NCI-H2196 treated with DMSO at 0.1 percent for 48 hours (cell line): ENCODE data around the gene WWP2.
"Not testable (repeated sequence)": the region's sequence is repeated elsewhere in the genome, so short reads cannot be mapped to it uniquely, and the experiment has no call there.

ENCODE experiments used
- DNase-seq: peaks from one replicate; lab custom pipeline; 2025; ENCODE audit not compliant: unreplicated experiment; lab: John Stamatoyannopoulos, UW

WWP2 gene

GRCh38 chr16:69793526-69793925 is 31.4 kb downstream of the WWP2 start:
- no peak for DNase-seq

- DNase-seq: no peak
These were observed 32.4 kb downstream of the WWP2 start for GRCh38 chr16:69794486-69794885.

- no peak for DNase-seq
These were observed 34.4 kb downstream of the WWP2 start for GRCh38 chr16:69796285-69797118.

GRCh38 chr16:69798466-69798865 is 36.3 kb downstream of the WWP2 start:
- DNase-seq: no peak

- DNase-seq: no peak
These were observed 37.5 kb downstream of the WWP2 start for GRCh38 chr16:69799611-69800031.

GRCh38 chr16:69804297-69804696 is 42.2 kb downstream of the WWP2 start:
- DNase-seq: no peak

- not testable (repeated sequence) for DNase-seq
These were observed 44.6 kb downstream of the WWP2 start for GRCh38 chr16:69806776-69807175.

GRCh38 chr16:69812688-69813014 is 50.5 kb downstream of the WWP2 start:
- DNase-seq: no peak

- DNase-seq: no peak
These were observed 51.9 kb downstream of the WWP2 start for GRCh38 chr16:69814078-69814477.

GRCh38 chr16:69814561-69814960 is 52.4 kb downstream of the WWP2 start:
- no peak for DNase-seq

- not testable (repeated sequence) for DNase-seq
These were observed 53.2 kb downstream of the WWP2 start for GRCh38 chr16:69815216-69815883.

- no peak for DNase-seq
These were observed 54.9 kb downstream of the WWP2 start for GRCh38 chr16:69816996-69817395.

- no peak for DNase-seq
These were observed 56.9 kb downstream of the WWP2 start for GRCh38 chr16:69818891-69819545.

- no peak for DNase-seq
These were observed 58.9 kb downstream of the WWP2 start for GRCh38 chr16:69820926-69821541.

GRCh38 chr16:69821844-69822173 is 59.7 kb downstream of the WWP2 start:
- no peak for DNase-seq

- no peak for DNase-seq
These were observed 60.2 kb downstream of the WWP2 start for GRCh38 chr16:69822174-69822935.

- no peak for DNase-seq
These were observed 61.9 kb downstream of the WWP2 start for GRCh38 chr16:69823831-69824563.

GRCh38 chr16:69824564-69825142 is 62.5 kb downstream of the WWP2 start:
- DNase-seq: not testable (repeated sequence)

GRCh38 chr16:69827524-69827923 is 65.4 kb downstream of the WWP2 start:
- no peak for DNase-seq

GRCh38 chr16:69829338-69829737 is 67.2 kb downstream of the WWP2 start:
- DNase-seq: no peak
